GM12864 (cell line): ENCODE data around the gene KIF25.
"Not testable (repeated sequence)": the region's sequence is repeated elsewhere in the genome, so short reads cannot be mapped to it uniquely, and the experiment has no call there.

Experiments used
- DNase-seq: peaks from one replicate; pipeline ENCODE4 v3.0.0-alpha.2; 2011; ENCODE audit warnings: low read depth
- H3K4me3 ChIP-seq: 2 replicates; pipeline ENCODE4 v1.5.1; 2011; ENCODE audit warnings: mild to moderate bottlenecking, low read depth, low read length, control low read depth
- CTCF ChIP-seq: IDR thresholded peaks from 2 replicates; pipeline ENCODE4 v1.5.1; 2011; ENCODE audit warnings: low read depth, mild to moderate bottlenecking, moderate library complexity, low read length, control low read depth, inconsistent platforms; ENCODE audit errors: missing control alignments

Gene KIF25

GRCh38 chr6:167995302-167995701 lies 2.2 kb upstream of the KIF25 start:
- TF ChIP-seq CTCF, result no peak
- no peak for DNase-seq
- no peak overlapping the region for H3K4me3 ChIP-seq

- no peak for TF ChIP-seq CTCF
- DNase-seq, result no peak
- no peak overlapping the region for H3K4me3 ChIP-seq
Measured at GRCh38 chr6:167995731-167996151, 1.7 kb upstream of the KIF25 start.

- no peak overlapping the region for H3K4me3 ChIP-seq
- no peak for TF ChIP-seq CTCF
- DNase-seq, result no peak
Measured at GRCh38 chr6:167996424-167997199, 859 bp upstream of the KIF25 start.

GRCh38 chr6:167998215-167998614 lies 744 bp downstream of the KIF25 start:
- DNase-seq, result no peak
- TF ChIP-seq CTCF, result no peak
- no peak overlapping the region for H3K4me3 ChIP-seq

- DNase-seq, result no peak
- no peak overlapping the region for H3K4me3 ChIP-seq
- TF ChIP-seq CTCF, result no peak
Measured at GRCh38 chr6:168000198-168001028, 2.9 kb downstream of the KIF25 start.

GRCh38 chr6:168001029-168001332 lies 3.5 kb downstream of the KIF25 start:
- no peak overlapping the region for H3K4me3 ChIP-seq
- no peak for TF ChIP-seq CTCF
- no peak for DNase-seq

- H3K4me3 ChIP-seq, DNase-seq: not testable (repeated sequence)
Measured at GRCh38 chr6:168001514-168001913, 4.0 kb downstream of the KIF25 start.
